Measurements from ENCODE around the gene ALOXE3. TPM values are rescaled to one million over a fixed set of nuclear protein-coding genes. Genes with fewer than 3 reads are reported as not detected.

The ALOXE3 gene
- total RNA-seq, 1 experiment from 2014 or later = not detected

DNA sequence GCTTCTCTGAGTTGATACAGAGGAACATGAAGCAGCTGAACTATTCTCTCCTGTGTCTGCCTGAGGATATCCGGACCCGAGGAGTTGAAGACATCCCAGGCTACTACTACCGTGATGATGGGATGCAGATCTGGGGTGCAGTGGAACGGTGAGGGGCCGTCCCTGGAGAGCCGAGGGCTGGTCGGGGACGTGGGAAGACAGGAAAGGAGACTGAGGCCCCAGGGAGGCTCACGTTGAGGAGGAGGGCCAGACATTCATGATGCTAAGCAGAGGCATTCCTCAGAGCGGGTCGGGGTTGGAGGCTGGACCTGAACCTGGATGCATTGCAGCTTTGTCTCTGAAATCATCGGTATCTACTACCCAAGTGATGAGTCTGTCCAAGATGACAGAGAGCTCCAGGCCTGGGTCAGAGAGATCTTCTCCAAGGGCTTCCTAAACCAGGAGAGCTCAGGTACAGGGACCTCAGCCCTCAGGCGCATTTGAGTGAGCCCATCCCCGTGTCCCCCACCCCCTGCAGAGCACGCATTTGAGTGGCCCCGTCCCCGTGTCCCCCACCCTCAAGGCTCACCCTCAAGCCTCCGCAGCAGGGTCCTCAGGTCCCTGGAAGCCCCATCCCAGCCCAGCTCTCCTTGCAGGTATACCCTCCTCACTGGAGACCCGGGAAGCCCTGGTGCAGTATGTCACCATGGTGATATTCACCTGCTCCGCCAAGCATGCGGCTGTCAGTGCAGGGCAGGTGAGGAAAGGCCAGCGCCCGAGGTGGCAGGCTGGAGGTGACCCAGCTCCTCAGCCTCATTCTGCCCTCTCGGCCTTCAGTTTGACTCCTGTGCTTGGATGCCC lies 71.2 kb downstream of the ALOXE3 start:
- intact Hi-C loops (cut with micrococcal nuclease; ENCODE audit: unreplicated experiment) = loop anchor here (10.0 kb wide), 1 partner anchor 132 kb away; the partner anchor contains the start of gene RNF227
- Mint-ChIP-seq H3K4me1 (ENCODE audit: low read depth, unreplicated experiment) (no peaks in the 10 kb centered on the region), H3K27ac (ENCODE audit: unreplicated experiment) (no peak overlapping the region), H3K4me3 (ENCODE audit: low read depth, unreplicated experiment) (no peak overlapping the region), H3K9me3 (ENCODE audit: low read depth, unreplicated experiment) (no peaks in the 10 kb centered on the region), H3K36me3 (ENCODE audit: insufficient read depth, unreplicated experiment) (no peaks in the 10 kb centered on the region), H3K27me3 (ENCODE audit: unreplicated experiment) (peaks cover 48% of the 10 kb centered on the region)
- CTCF ChIA-PET = interaction anchor here (0.5 kb wide), 1 partner anchor 403 kb away, joined by 4 read pairs; no protein-coding TSS in a partner anchor
- TF ChIP-seq, protein P1, sequence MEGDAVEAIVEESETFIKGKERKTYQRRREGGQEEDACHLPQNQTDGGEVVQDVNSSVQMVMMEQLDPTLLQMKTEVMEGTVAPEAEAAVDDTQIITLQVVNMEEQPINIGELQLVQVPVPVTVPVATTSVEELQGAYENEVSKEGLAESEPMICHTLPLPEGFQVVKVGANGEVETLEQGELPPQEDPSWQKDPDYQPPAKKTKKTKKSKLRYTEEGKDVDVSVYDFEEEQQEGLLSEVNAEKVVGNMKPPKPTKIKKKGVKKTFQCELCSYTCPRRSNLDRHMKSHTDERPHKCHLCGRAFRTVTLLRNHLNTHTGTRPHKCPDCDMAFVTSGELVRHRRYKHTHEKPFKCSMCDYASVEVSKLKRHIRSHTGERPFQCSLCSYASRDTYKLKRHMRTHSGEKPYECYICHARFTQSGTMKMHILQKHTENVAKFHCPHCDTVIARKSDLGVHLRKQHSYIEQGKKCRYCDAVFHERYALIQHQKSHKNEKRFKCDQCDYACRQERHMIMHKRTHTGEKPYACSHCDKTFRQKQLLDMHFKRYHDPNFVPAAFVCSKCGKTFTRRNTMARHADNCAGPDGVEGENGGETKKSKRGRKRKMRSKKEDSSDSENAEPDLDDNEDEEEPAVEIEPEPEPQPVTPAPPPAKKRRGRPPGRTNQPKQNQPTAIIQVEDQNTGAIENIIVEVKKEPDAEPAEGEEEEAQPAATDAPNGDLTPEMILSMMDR (IDR thresholded peaks at IDR 0.05; ENCODE audit: unreplicated experiment) = no peak
- DNase-seq = no peak
- no TSS peak for BruUV-seq (replicated peaks)

DNA sequence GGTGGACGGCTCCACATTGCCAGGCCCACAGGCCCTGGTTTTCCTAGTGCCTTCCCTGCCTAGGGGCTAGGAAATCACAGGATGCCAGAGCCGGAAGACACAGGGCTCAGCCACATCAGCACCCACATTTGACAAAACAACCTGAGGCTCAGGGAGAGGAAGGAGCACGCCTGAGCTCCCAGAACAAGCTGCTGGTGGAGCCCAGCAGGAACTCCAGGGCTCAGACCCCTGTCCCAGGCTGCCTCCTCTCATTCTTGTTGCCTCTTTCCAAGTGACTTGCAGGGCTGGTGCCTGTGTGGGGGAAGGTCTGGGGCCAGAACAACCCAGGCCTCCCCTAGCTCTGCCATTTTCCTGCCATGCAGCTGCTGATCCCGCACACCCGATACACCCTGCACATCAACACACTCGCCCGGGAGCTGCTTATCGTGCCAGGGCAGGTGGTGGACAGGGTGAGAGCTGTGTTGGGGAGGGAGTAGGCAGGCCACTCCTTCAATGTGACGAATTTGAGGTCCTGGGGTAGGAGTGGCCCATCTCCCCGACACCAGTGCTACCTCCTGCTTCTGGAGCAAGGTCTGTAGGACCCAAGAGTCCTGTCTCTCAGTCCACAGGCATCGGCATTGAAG lies 71.9 kb downstream of the ALOXE3 start:
- Mint-ChIP-seq H3K36me3 (ENCODE audit: insufficient read depth, unreplicated experiment) (no peaks in the 10 kb centered on the region), H3K4me1 (ENCODE audit: low read depth, unreplicated experiment) (no peaks in the 10 kb centered on the region), H3K27ac (ENCODE audit: unreplicated experiment) (no peak overlapping the region), H3K27me3 (ENCODE audit: unreplicated experiment) (peaks cover 48% of the 10 kb centered on the region), H3K9me3 (ENCODE audit: low read depth, unreplicated experiment) (no peaks in the 10 kb centered on the region), H3K4me3 (ENCODE audit: low read depth, unreplicated experiment) (no peak overlapping the region)
- BruUV-seq (replicated peaks) = no TSS peak
- TF ChIP-seq, protein P1 (IDR thresholded peaks at IDR 0.05; ENCODE audit: unreplicated experiment) = no peak
- no peak for DNase-seq
- intact Hi-C loops (cut with micrococcal nuclease; ENCODE audit: unreplicated experiment) = loop anchor here (10.0 kb wide), 1 partner anchor 132 kb away; the partner anchor contains the start of gene RNF227
- CTCF ChIA-PET = no interaction called here

Small RNAs within 50 kb of the gene (microRNA-seq; reads per million reads assigned to microRNA genes)
- not detected for gene MIR4314
- gene MIR6883 = not detected

Other genes with a start within 250 kb of the ALOXE3 start
- gene CHD3, start 229.7 kb downstream of the ALOXE3 start, total RNA-seq (2022) = 108 and 116 TPM in 2 replicates
- gene RNF227, start 202.2 kb downstream of the ALOXE3 start, total RNA-seq (2022) = 1.4 and 2.0 TPM in 2 replicates
- gene KCNAB3, start 188.7 kb downstream of the ALOXE3 start, total RNA-seq (2022) = 4.8 and 5.9 TPM in 2 replicates
- 87.8 and 106 TPM in 2 replicates for gene TRAPPC1, start 186.6 kb downstream of the ALOXE3 start, total RNA-seq (2022)
- gene CNTROB, start 186.3 kb downstream of the ALOXE3 start, total RNA-seq (2022) = 21.8 and 28.2 TPM in 2 replicates
- gene GUCY2D, start 115.9 kb downstream of the ALOXE3 start, total RNA-seq (2022) = not detected in 2 replicates
- not detected in 2 replicates for gene ALOX15B, start 79.5 kb downstream of the ALOXE3 start, total RNA-seq (2022)
- gene ALOX12B, start 30.8 kb downstream of the ALOXE3 start, total RNA-seq (2022) = not detected in 2 replicates
- gene HES7, start 5.6 kb upstream of the ALOXE3 start, total RNA-seq (2022) = 0.28 and 0.69 TPM in 2 replicates
- 16.1 and 17.0 TPM in 2 replicates for gene PER1, start 33.9 kb upstream of the ALOXE3 start, total RNA-seq (2022)
- gene VAMP2, start 44.4 kb upstream of the ALOXE3 start, total RNA-seq (2022) = 18.1 and 22.1 TPM in 2 replicates
- 12.2 and 13.5 TPM in 2 replicates for gene TMEM107, start 57.9 kb upstream of the ALOXE3 start, total RNA-seq (2022)
- gene BORCS6, start 71.7 kb upstream of the ALOXE3 start, total RNA-seq (2022) = 3.7 and 3.9 TPM in 2 replicates
- 66.8 and 78.9 TPM in 2 replicates for gene AURKB, start 92.1 kb upstream of the ALOXE3 start, total RNA-seq (2022)
- 31.8 and 33.2 TPM in 2 replicates for gene CTC1, start 129.5 kb upstream of the ALOXE3 start, total RNA-seq (2022)
- gene PFAS, start 130.8 kb upstream of the ALOXE3 start, total RNA-seq (2022) = 62.3 and 66.8 TPM in 2 replicates
- 11.1 and 15.6 TPM in 2 replicates for gene RANGRF, start 170.2 kb upstream of the ALOXE3 start, total RNA-seq (2022)
- gene SLC25A35, start 176.9 kb upstream of the ALOXE3 start, total RNA-seq (2022) = 7.2 and 7.9 TPM in 2 replicates
- gene ARHGEF15, start 191.7 kb upstream of the ALOXE3 start, total RNA-seq (2022) = not detected in 2 replicates
- gene ODF4, start 221.3 kb upstream of the ALOXE3 start, total RNA-seq (2022) = not detected in 2 replicates